NCI-H2196 (cell line): Measurements from ENCODE around the gene MED27.
A peak's percentile ranks its signal among the peaks of the same experiment; 100 is the strongest.

Experiments
- DNase-seq: peaks from one replicate; lab custom pipeline; 2025; ENCODE audit not compliant: unreplicated experiment; lab: John Stamatoyannopoulos, UW

The MED27 gene

DNA sequence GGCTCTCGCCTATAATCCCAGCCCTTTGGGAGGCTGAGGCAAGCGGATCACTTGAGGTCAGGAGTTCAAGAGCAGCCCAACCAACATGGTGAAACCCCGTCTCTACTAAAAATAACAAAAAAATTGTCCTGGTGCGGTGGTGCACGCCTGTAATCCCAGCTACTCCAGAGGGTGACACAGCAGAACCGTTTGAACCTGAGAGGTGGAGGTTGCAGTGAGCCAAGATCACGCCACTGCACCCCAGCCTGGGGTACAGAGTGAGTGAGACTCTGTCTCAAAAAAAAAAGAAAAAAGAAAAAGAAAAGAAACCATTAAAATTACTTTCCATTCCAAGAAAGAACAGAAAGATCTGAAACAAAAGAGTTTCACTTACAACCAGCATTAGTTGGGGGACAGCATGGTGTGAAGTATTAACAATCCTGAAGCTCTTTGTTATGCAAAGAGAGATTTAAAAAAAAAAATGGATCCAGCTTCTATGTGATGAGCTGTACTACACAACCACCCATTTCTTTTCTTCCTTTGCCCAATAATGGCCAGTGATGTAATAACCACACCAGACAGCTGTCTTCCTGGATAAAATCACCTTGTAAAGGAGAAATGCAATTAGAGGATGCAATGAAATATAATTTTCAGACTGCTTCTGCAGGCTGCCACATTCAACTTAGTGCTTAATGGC, 76.9 kb downstream of the MED27 start:
- DNase-seq = no peak

GRCh38 chr9:132001567-132001966, 78.1 kb downstream of the MED27 start:
- DNase-seq = no peak

- no peak for DNase-seq
Measured at GRCh38 chr9:132000659-132001058, 79.0 kb downstream of the MED27 start.

- DNase-seq = no peak
Measured at GRCh38 chr9:131999692-132000551, 79.7 kb downstream of the MED27 start.

DNA sequence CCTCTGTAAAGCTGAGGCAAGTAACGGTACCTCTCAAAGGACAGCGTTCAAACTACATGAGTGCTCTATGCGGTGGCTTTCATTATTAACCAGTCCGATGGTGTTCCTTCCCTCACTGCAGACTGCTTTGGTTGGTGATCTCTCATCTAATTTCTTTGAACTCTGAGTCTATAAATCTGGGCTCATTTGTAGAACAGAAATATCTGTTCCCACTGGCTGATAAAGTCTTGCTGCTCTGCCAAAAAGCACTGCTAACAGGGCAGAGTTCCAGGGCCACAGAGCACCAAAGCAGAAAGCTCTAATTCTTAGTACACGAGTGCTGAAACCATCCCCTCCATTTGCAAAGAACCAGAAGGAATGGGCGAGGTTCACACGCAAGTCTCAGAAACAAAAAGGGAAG, 81.9 kb downstream of the MED27 start:
- DNase-seq = no peak

DNA sequence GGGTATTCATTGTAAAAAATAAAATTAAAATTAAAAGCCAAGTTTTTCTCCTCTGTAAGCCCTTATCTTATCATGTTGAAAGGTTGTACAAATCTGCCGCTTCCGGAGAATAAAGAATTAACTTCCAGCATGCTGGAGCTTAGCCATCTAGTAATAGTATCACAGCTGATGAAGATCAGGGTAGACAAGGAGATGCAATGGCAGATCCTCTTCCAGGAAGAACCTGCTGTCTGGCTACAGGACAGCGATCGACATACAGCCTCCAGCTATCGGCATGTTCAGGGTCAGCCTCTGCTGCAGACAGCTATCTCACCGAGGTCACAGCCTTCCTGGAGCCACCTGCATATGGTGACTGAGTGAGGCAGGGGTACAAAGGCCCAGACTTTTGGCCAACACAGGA, 82.6 kb downstream of the MED27 start:
- DNase-seq = no peak

- no peak for DNase-seq
Measured at GRCh38 chr9:131995382-131995781, 84.3 kb downstream of the MED27 start.

GRCh38 chr9:131994364-131995125, 85.1 kb downstream of the MED27 start:
- DNase-seq = no peak

DNA sequence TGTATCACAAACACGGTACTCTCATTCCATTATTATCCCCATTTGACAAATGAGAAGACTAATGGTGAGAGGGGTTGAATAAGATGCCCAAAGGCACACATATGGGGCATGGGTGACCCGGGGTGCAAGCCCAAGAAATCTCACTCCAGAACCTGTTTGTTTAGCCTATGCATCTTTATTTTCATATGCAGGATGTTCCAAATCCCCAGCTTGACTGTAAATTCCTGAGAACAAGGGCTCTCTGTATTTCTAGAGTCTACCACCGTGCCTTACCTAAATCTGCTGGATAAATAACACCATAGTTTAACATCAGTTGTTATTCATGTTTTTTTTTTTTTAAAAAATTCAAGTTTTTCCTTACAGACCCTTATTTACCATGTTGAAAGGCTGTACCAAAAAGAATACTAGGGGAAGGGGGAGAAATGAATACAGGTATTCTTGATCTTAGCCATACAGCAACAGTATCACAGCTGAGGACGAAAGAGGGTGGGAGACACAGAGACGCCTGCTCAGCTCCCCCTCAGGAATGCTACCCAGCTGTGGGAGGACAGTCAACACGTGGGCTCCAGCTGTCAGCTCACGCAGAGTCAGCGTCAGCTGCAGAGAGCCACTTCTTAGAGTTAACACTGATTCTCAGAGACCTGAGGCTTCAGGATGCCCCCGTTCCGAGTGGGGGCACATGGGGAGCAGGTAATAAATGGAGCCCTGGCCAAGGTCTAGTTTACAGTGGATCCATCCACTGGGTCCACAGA, 86.6 kb downstream of the MED27 start:
- DNase-seq = no peak

DNA sequence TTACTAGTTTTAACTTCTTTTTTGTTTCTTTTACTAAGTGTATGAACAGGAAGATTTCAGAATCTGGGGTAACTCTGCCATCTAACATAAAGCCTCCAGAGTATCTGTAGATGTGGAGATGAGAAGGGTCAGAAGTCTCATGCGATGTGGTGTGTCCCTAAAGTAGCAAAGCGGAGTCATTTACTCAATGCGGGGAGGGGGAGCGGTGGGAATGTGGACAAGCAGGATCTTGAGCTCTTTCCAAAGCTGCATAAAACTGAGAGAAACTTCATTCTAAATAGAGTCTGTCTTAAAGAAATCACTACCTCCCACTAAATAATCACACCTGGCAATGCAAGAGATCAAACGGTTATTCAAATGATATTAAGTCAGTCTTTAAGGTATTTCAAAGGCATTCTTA, 92.4 kb downstream of the MED27 start:
- no peak for DNase-seq

DNA sequence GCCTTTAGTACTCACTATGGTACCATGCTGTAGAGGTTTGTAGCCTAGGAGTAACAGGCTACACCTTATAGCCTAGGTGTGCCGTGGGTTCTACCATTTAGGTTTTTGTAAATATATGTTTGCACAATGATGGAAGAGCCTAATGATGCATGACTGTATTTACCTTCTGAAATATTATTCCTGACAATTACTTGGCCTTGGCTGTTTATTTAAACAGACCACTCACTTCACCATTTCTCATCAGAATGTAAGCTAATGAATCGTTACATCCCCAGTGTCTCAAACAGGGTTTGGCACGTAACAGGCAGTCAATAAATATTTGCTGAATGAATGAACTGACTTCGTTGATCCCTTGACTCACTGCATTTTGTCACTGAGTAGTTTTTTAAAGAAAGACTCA, 93.1 kb downstream of the MED27 start:
- peak; percentile 46 for DNase-seq

GRCh38 chr9:131986089-131986488, 93.6 kb downstream of the MED27 start:
- no peak for DNase-seq

- DNase-seq = no peak
Measured at GRCh38 chr9:131984564-131984963, 95.1 kb downstream of the MED27 start.

GRCh38 chr9:131982671-131983239, 96.9 kb downstream of the MED27 start:
- no peak for DNase-seq

- no peak for DNase-seq
Measured at GRCh38 chr9:131982102-131982501, 97.6 kb downstream of the MED27 start.

DNA sequence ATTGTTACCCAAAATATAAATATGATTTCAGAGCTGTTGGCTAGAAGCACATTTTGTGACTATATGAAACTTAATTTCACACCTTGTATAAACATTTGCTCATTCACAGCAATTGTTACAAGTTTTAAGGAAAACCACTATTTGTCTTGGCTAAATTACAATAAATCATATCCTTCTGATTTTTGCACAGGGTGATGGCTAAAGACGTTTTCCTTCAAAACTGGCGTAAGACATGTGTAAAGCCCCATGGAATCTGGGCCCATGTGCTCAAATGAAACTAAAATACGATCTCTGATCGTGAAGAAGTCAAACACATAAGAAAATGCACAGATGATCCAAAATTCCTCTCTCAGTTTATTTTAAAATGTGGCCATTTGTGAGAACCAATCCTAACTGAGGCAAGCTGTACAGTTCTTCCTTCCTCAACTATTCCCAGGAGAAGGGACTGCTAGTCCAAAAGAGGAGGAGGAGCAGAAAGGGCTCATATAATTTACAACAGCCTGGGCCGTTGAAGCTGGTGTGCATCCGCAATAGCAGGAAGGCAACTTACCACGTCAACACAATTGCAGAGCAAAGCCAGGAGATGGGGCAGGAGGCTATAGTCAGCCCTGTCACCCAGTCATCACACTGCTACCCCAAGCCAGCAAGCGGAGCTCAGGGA, 98.4 kb downstream of the MED27 start:
- DNase-seq = no peak

DNA sequence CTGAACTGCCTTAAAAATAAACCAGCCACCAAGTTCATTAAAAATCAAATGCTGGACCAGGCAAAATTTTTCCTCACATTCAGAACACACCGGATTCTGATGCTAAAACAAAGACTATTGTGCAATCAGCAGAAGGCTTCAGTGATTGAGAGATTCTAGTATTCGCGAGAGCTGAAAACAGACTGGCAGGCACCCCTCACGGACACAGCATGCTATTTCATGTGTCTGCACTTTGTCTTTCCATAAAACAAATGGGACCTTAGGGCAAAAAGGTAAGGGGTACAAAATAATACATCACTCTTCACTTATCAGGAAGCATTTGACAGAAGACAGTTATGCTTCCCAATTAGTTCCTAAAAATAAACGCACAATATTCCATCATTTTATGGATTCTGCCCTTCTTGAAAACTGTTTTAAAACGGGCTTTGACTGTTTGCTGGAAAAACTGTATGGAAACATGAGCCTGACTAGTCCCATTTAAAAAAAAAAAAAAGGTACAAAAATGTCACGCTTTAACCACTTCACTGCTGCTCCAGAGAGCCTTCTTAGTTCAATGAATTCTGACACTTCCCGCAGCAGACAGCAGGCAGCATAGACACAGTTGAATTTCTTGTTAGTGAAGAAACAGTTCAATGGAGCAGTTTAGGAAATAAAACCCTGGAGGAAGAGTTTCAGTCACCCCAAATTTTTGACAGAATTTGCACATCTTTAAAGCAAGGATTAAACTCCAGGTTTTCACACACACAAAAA, 99.2 kb downstream of the MED27 start:
- no peak for DNase-seq

GRCh38 chr9:131977109-131977838, 102.4 kb downstream of the MED27 start:
- no peak for DNase-seq
